GM12873 (cell line): ENCODE results near the gene ERCC1.

ENCODE experiments used
- TF ChIP-seq, protein P1 (sequence below): IDR thresholded peaks from 2 replicates; pipeline ENCODE4 v1.5.1; 2012; ENCODE audit warnings: low read depth, mild to moderate bottlenecking, moderate library complexity, low read length, control low read depth; ENCODE audit not compliant: insufficient read depth; ENCODE audit errors: missing control alignments

ERCC1 gene

DNA sequence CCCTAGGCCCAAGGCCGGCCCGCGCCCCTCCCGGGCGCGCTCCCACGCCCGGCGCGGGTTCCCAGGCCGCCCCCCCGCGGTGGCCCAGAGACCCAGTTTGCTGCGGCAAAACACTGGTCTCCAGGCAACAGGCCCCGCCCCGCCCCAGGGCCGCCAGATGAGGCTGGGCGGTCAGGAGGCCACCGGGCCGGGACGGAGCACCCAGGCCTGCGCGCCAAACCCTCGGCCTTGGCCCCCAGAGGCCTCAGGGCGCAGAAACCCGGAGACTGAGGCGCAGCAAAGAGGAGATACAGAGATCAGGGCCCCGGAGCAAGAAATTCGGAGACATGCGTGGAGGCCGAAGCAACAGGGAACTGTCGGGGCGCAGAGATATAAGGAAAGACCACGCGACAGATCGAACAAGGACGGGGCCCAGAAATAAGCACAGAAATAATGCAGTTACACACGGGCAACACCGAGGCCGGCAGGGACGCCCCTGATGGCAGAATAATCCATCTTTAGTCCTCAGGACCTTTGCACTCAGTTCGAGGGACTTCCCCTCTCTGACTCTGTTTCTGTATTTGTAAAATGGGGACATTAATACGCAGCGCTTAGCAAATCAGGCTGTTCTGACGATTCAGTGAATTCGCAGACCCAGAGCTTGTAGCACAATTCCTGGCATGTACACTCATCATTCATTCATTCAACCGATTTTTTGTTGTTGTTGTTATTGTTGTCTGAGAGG is 20.8 kb upstream of the ERCC1 start:
- TF ChIP-seq, protein P1, sequence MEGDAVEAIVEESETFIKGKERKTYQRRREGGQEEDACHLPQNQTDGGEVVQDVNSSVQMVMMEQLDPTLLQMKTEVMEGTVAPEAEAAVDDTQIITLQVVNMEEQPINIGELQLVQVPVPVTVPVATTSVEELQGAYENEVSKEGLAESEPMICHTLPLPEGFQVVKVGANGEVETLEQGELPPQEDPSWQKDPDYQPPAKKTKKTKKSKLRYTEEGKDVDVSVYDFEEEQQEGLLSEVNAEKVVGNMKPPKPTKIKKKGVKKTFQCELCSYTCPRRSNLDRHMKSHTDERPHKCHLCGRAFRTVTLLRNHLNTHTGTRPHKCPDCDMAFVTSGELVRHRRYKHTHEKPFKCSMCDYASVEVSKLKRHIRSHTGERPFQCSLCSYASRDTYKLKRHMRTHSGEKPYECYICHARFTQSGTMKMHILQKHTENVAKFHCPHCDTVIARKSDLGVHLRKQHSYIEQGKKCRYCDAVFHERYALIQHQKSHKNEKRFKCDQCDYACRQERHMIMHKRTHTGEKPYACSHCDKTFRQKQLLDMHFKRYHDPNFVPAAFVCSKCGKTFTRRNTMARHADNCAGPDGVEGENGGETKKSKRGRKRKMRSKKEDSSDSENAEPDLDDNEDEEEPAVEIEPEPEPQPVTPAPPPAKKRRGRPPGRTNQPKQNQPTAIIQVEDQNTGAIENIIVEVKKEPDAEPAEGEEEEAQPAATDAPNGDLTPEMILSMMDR = no peak

DNA sequence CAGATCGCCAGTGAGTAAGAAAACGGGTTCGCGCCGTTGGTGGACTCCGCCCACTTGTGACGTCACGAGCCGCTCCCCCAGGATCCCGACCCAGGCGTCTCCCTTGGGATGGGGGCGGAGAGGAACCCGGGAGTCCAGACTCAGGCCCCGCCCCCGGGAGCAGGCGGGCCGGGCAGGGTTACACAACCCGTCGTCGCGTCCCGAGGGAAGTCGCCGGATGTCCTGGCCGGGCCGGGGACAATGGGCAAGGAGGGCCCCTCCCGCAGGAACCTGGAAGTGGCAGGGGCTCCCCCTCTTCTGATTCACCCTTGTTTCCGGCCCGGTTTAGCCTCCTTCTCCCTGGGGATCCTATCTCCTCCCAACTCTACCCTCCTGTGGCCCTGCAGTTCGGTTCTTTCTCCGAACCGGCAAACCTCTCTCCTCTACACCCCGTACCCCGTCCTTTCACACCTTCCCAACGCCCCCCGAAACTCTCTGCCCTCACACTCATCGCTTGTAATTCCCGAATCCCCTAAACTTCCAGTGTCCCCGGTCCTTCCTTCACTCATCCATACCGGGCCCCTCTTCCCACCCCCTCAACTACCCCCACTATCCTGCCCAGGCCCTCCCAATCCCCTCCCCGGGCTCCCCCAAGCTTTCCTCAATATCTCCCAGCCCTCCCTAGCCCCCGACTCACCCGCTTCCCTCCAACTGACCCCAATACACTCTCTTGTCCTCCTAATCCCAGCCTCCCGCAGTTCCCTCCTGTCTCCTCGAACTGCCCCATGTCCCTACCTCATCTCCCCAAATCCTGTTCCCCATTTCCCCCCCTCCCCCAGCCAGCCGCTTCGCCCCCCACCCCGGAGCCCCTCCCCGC is 20.0 kb upstream of the ERCC1 start:
- TF ChIP-seq, protein P1 = no peak

DNA sequence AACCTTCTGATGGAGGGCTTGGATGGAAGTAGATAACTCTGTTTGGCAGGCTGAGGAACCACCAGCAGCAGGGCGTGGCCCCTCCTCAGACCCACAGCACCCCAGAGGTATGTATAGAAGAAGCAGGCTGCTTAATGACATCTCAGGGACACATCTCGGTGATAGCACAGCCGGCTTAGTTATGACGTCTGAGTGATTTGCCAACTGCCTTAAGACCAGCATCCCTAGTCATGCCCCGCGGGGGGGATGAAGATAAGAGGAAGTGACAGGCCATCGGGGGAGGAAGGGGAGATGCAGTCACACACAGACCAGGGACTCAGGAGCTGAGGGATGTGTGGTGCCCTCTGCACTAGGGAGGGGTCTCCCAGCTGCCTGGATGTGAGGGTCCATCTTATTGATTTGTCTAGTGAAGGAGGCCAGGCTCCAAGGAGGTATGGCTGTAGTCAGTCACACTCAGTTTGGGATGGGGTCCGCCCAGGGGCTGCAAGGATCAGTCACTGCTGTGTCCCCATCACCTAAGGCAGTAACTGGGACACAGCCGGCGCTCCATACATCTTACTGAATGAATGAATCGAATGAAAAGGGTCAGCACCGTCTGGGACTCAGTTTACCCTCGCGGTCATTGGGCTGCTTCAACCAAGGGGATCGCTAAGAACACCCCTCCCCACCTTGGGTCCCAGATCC is 19.2 kb upstream of the ERCC1 start:
- TF ChIP-seq, protein P1 = no peak

DNA sequence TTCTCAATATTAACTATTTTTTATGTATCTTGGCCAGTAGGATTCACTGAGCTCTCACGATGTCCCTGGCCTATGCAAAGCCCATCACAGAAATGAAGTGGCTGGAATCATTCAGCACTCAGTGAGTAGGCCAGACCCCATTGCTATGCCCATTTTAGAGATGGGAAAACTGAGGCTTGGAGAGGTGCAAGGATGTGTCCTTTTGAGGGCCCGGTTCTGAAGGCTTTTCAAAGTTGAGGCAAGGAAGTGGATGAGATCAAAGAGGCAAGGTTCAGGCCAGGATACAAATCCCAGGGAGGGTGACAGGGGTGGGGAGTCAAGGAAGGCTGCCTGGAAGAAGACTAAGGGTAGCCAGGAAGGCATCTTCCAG is 18.7 kb upstream of the ERCC1 start:
- TF ChIP-seq, protein P1 = no peak

DNA sequence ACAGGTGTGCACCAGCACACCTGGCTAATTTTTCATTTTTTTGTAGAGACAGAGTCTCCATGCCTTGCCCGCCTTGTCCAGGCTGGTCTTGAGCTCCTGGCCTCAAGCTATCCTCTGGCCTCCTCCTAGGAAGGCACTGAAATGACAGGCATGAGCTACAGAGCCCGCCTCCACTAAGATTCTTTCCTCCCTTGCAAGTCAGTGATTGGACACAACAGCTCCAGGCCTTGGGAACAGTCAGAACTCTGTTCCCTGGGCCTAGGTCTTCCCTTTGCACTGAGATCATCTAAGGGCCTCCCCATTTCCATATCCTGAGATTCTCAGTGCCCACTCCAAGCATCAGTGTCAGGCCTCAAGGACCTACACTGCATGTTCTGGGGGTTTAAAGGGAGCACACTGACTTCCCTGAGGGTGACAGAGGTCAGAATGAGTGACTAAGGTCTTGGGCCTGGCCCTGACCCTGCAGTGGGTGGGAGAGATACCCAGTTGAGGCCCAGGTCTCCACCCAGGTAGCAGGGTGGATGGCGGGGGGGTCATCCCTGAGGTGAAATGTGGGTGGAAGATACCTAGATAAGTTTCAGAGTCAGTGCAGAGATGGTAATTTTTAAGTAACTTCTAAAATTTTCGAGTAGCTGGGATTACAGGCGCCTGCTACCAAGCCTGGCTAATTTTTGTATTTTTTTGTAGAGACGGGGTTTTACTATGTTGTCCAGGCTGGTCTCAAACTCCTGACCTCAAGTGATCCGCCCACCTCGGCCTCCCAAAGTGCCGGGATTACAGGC is 17.3 kb upstream of the ERCC1 start:
- TF ChIP-seq, protein P1 = no peak

DNA sequence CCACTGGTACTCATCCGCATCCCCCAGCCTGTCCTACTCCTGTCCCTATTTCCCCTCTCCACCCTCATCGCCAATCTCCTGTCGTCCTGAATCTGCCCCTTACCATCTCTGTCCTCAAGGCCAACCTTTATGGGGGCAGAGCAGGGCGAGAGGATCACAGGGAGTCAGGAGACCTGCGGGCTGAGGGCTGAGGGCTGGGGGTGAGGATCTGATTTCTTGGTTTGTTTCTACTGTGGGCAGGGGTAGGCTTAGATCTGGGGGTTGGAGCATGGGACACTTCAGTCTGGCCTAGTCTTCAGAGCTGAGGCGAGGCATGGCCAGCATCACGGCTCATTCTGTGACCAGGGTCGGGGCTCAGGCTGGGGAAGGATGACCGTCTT is 16.5 kb upstream of the ERCC1 start:
- TF ChIP-seq, protein P1 = no peak
